ENCODE measurements around the gene TMEM135.

DNA sequence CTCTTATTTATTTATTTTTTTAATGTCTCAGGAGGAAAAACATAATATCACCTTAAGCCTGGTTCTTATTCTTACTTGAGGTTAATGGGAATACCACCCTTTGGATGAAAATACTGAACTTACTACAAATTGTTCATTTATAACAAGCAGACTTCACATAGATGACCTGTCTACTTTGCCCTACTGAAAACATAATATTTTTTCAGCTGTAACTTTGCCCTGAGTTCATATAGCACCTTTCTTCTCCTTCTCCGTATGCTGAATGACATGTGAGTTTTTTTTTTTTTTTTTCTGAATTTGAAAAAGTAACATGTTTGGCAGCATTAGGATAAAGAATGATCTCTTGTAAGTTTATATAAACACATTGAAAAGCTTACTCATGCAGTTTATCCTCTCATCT lies 186.8 kb downstream of the TMEM135 start:
- no peak for TF ChIP-seq POLR2A (IDR thresholded peaks at IDR 0.05)
- TF ChIP-seq, protein P1, sequence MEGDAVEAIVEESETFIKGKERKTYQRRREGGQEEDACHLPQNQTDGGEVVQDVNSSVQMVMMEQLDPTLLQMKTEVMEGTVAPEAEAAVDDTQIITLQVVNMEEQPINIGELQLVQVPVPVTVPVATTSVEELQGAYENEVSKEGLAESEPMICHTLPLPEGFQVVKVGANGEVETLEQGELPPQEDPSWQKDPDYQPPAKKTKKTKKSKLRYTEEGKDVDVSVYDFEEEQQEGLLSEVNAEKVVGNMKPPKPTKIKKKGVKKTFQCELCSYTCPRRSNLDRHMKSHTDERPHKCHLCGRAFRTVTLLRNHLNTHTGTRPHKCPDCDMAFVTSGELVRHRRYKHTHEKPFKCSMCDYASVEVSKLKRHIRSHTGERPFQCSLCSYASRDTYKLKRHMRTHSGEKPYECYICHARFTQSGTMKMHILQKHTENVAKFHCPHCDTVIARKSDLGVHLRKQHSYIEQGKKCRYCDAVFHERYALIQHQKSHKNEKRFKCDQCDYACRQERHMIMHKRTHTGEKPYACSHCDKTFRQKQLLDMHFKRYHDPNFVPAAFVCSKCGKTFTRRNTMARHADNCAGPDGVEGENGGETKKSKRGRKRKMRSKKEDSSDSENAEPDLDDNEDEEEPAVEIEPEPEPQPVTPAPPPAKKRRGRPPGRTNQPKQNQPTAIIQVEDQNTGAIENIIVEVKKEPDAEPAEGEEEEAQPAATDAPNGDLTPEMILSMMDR (IDR thresholded peaks at IDR 0.05), result no peak
